Sigmoid colon (tissue), 7 donors: ENCODE results near the gene CTNNA2. TPM values are rescaled to one million over a fixed set of nuclear protein-coding genes. Genes with fewer than 3 reads are reported as not detected.

Experiments used
- DNase-seq: peaks from one replicate; pipeline ENCODE4 v3.0.0-alpha.2; 2019
- H3K27ac ChIP-seq, 4 donors: fragments of 200-600 bp; sonication (generic); one replicate each; pipeline ENCODE4 v1.5.1; 2016 to 2019; ENCODE audit warnings: mild to moderate bottlenecking in 1 of 4
- H3K27me3 ChIP-seq, 3 donors: fragments of 200-600 bp; sonication (generic); one replicate each; pipeline ENCODE4 v1.5.1; 2019; ENCODE audit warnings: mild to moderate bottlenecking in 1 of 3
- H3K36me3 ChIP-seq, 4 donors: fragments of 200-600 bp; sonication (generic); one replicate each; pipeline ENCODE4 v1.5.1; 2016 to 2019
- H3K4me1 ChIP-seq, 4 donors: fragments of 200-600 bp; sonication (generic); one replicate each; pipeline ENCODE4 v1.5.1; 2017 to 2019
- H3K4me3 ChIP-seq, 4 donors: fragments of 200-600 bp; sonication (generic); one replicate each; pipeline ENCODE4 v1.5.1; 2017 to 2019; ENCODE audit warnings: mild to moderate bottlenecking in 2 of 4, moderate library complexity in 1 of 4
- H3K9me3 ChIP-seq, 4 donors: fragments of 200-600 bp in 3 of 4; sonication (generic) in 3 of 4; one replicate each; pipeline versions ENCODE4 v1.5.1 to v1.6.1; 2013 to 2019
- CTCF ChIP-seq, 4 experiments: fragments of 450-650 bp in 3 of 4; fragments of 200-600 bp in 1 of 4; IDR thresholded peaks; one replicate each; pipeline ENCODE4 v1.5.1; 2016 to 2019; ENCODE audit warnings: antibody characterized with exemption in 4 of 4, mild to moderate bottlenecking in 3 of 4, moderate library complexity in 2 of 4
- EP300 ChIP-seq, 4 donors: sonication (generic); formaldehyde crosslinking; IDR thresholded peaks; one replicate each; pipeline ENCODE4 v1.6.1; 2017; ENCODE audit warnings: antibody characterized with exemption in 4 of 4
- POLR2A ChIP-seq, 2 donors: fragments of 450-650 bp; IDR thresholded peaks; one replicate each; pipeline ENCODE4 v1.6.1; 2016; ENCODE audit warnings: antibody characterized with exemption in 2 of 2, mild to moderate bottlenecking in 2 of 2, moderate library complexity in 2 of 2
- POLR2AphosphoS5 ChIP-seq, 4 donors: sonication (generic); formaldehyde crosslinking; IDR thresholded peaks; one replicate each; pipeline ENCODE4 v1.6.1; 2017; ENCODE audit warnings: antibody characterized with exemption in 4 of 4
- WGBS, 2 donors: extraction: QIAGEN DNeasy Blood & Tissue Kit; methylation state at CpG; one replicate each; pipeline ENCODE4 v1.1.7; 2013; 5-methylcytosine and 5-hydroxymethylcytosine counted together
- intact Hi-C: fragments of 100-400 bp; cut with DNase I; formaldehyde crosslinking; loops from one replicate; pipeline ENCODE4 v1.15.1; 2023
- polyA plus RNA-seq, 3 donors: library from polyadenylated mRNA; stranded (reverse); fragments of 200-250 nt; gene quantifications; one replicate each; pipeline ENCODE4 v1.2.3, GENCODE V29; 2013
- total RNA-seq, 4 donors: library from RNA; depleted of rRNA; stranded (reverse); fragments of >200 nt; gene quantifications; one replicate each; pipeline ENCODE4 v1.1.0, GENCODE V29; 2016
- donor health status: healthy with polysubstance abuse.
- donor health status: Bipolar disorder and iron deficiency.
- donor health status: healthy.

The CTNNA2 gene
- total and polyA plus RNA-seq, 7 donors = 1.4 to 8.6 (median 3.8) TPM; not detected in 2

- Histone ChIP-seq H3K27ac (no peak overlapping the region), H3K9me3 (no peaks in the 10 kb centered on the region), H3K4me1 (no peaks in the 10 kb centered on the region), H3K4me3 (no peak overlapping the region), H3K27me3 (no peaks in the 10 kb centered on the region), H3K36me3 (no peaks in the 10 kb centered on the region)
- intact Hi-C loops = no loop called here
- WGBS, 2 donors = 68 to 70% methylated on average over 2 of the region's 2 CpGs
- TF ChIP-seq POLR2A (IDR thresholded peaks at IDR 0.05) (no peak), POLR2AphosphoS5 (IDR thresholded peaks at IDR 0.05) (no peak), CTCF (IDR thresholded peaks at IDR 0.05) (no peak), EP300 (IDR thresholded peaks at IDR 0.05) (no peak)
- DNase-seq = no peak
These were observed 1012.3 kb downstream of the CTNNA2 start for GRCh38 chr2:80525152-80525551.

GRCh38 chr2:80527119-80527518, 1014.3 kb downstream of the CTNNA2 start:
- TF ChIP-seq POLR2A (IDR thresholded peaks at IDR 0.05) (no peak), CTCF (IDR thresholded peaks at IDR 0.05) (no peak), POLR2AphosphoS5 (IDR thresholded peaks at IDR 0.05) (no peak), EP300 (IDR thresholded peaks at IDR 0.05) (no peak)
- no peak for DNase-seq
- WGBS, 2 donors = 86 to 89% methylated on average over 3 of the region's 3 CpGs
- Histone ChIP-seq H3K4me1 (no peaks in the 10 kb centered on the region), H3K9me3 (no peaks in the 10 kb centered on the region), H3K27ac (no peak overlapping the region), H3K36me3 (no peaks in the 10 kb centered on the region), H3K4me3 (no peak overlapping the region), H3K27me3 (no peaks in the 10 kb centered on the region)
- intact Hi-C loops = no loop called here

- Histone ChIP-seq H3K36me3 (no peaks in the 10 kb centered on the region), H3K4me3 (no peak overlapping the region), H3K27ac (no peak overlapping the region), H3K9me3 (no peaks in the 10 kb centered on the region), H3K27me3 (no peaks in the 10 kb centered on the region), H3K4me1 (no peaks in the 10 kb centered on the region)
- 63 to 73% methylated on average over 7 of the region's 7 CpGs for WGBS, 2 donors
- TF ChIP-seq POLR2AphosphoS5 (IDR thresholded peaks at IDR 0.05) (no peak), POLR2A (IDR thresholded peaks at IDR 0.05) (no peak), CTCF (IDR thresholded peaks at IDR 0.05) (no peak), EP300 (IDR thresholded peaks at IDR 0.05) (no peak)
- no peak for DNase-seq
- intact Hi-C loops = no loop called here
These were observed 1016.8 kb downstream of the CTNNA2 start for GRCh38 chr2:80529466-80530165.

GRCh38 chr2:80530442-80531064, 1017.7 kb downstream of the CTNNA2 start:
- intact Hi-C loops = no loop called here
- TF ChIP-seq POLR2A (IDR thresholded peaks at IDR 0.05) (no peak), CTCF (IDR thresholded peaks at IDR 0.05) (no peak), EP300 (IDR thresholded peaks at IDR 0.05) (no peak), POLR2AphosphoS5 (IDR thresholded peaks at IDR 0.05) (no peak)
- WGBS, 2 donors = 43 to 60% methylated on average over 3 of the region's 3 CpGs
- H3K27ac ChIP-seq = no peak overlapping the region
- no peak overlapping the region for H3K4me3 ChIP-seq
- H3K9me3 ChIP-seq = no peaks in the 10 kb centered on the region
- H3K36me3 ChIP-seq = no peaks in the 10 kb centered on the region
- no peak for DNase-seq
- H3K4me1 ChIP-seq = no peaks in the 10 kb centered on the region
- no peaks in the 10 kb centered on the region for H3K27me3 ChIP-seq
